NCI-H1092 (cell line): ENCODE data around the gene KLHL6.
A peak's percentile ranks its signal among the peaks of the same experiment; 100 is the strongest.
"Not testable (repeated sequence)": the region's sequence is repeated elsewhere in the genome, so short reads cannot be mapped to it uniquely, and the experiment has no call there.

Experiments
- DNase-seq: peaks from one replicate; lab custom pipeline; 2025; lab: John Stamatoyannopoulos, UW

The KLHL6 gene

GRCh38 chr3:183447206-183448001 lies 108.1 kb downstream of the KLHL6 start:
- DNase-seq, result peak; percentile 86

- no peak for DNase-seq
Observed at GRCh38 chr3:183446838-183447205, 108.7 kb downstream of the KLHL6 start.

GRCh38 chr3:183444748-183445147 lies 110.8 kb downstream of the KLHL6 start:
- no peak for DNase-seq

GRCh38 chr3:183443395-183444385 lies 111.8 kb downstream of the KLHL6 start:
- DNase-seq, result no peak

GRCh38 chr3:183442994-183443393 lies 112.5 kb downstream of the KLHL6 start:
- no peak for DNase-seq

- not testable (repeated sequence) for DNase-seq
Observed at GRCh38 chr3:183440521-183440920, 115.0 kb downstream of the KLHL6 start.

GRCh38 chr3:183439515-183439914 lies 116.0 kb downstream of the KLHL6 start:
- no peak for DNase-seq

GRCh38 chr3:183438735-183439134 lies 116.8 kb downstream of the KLHL6 start:
- DNase-seq, result peak; percentile 21

- DNase-seq, result no peak
Observed at GRCh38 chr3:183437666-183438564, 117.6 kb downstream of the KLHL6 start.
